K562 (cell line): Measurements from ENCODE around the gene LINC00305. TPM values are rescaled to one million over a fixed set of nuclear protein-coding genes. Genes with fewer than 3 reads are reported as not detected.

Source experiments
- CUX1 ChIP-seq: fragments of 200-800 bp; sonication (Bioruptor generic); IDR thresholded peaks from 2 replicates; pipeline ENCODE4 v1.6.1; 2016; ENCODE audit warnings: missing genetic modification characterization, missing compliant biosample characterization
- NCOA2 ChIP-seq, 2 experiments: fragments of 450-650 bp; IDR thresholded peaks; 2 replicates each; pipeline ENCODE4 v1.6.1; 2018; ENCODE audit warnings: mild to moderate bottlenecking in 2 of 2, moderate library complexity in 1 of 2; ENCODE audit not compliant: partially characterized antibody in 2 of 2
- PATZ1 ChIP-seq: fragments of 250-450 bp; sonication (Bioruptor Pico); IDR thresholded peaks from 2 replicates; pipeline ENCODE4 v1.5.0; 2020; ENCODE audit warnings: mild to moderate bottlenecking, borderline replicate concordance
- ZNF324 ChIP-seq: fragments of 250-450 bp; sonication (Bioruptor Pico); IDR thresholded peaks from 2 replicates; pipeline ENCODE4 v1.4.0; 2020; ENCODE audit warnings: mild to moderate bottlenecking
- ZNF696 ChIP-seq: fragments of 250-450 bp; sonication (Bioruptor Pico); conservative IDR thresholded peaks from 2 replicates; pipeline ENCODE4 v1.4.0; 2020; ENCODE audit warnings: mild to moderate bottlenecking, moderate library complexity
- ZNF766 ChIP-seq: fragments of 200-800 bp; sonication (Bioruptor generic); conservative IDR thresholded peaks from 2 replicates; pipeline ENCODE4 v1.6.1; 2016; ENCODE audit warnings: missing genetic modification characterization, missing compliant biosample characterization
- ZNF77 ChIP-seq: fragments of 250-450 bp; sonication (Bioruptor Pico); IDR thresholded peaks from 2 replicates; pipeline ENCODE4 v1.5.0; 2020
- polyA plus RNA-seq, 8 experiments: library from polyadenylated mRNA; depleted of rRNA in 4 of 8; stranded (reverse) in 5 of 8; unstranded in 3 of 8; fragments of >200 nt; fragmentation: Nextera tagmentation in 2 of 8; fragmentation: Illumina TruSeq in 1 of 8; extraction: Ambion mirVana in 2 of 8; extraction: Trizol in 1 of 8; gene quantifications; 2 replicates each; pipeline versions ENCODE4 v1.2.1 to v1.2.3, GENCODE V29; 2011 to 2014; ENCODE audit warnings: inconsistent platforms in 1 of 8, missing spikeins in 1 of 8
- total RNA-seq, 7 experiments: library from RNA; depleted of rRNA in 6 of 7; stranded (reverse); fragments of >200 nt in 6 of 7; fragmentation: Illumina TruSeq in 2 of 7; extraction: Trizol in 2 of 7; gene quantifications; 2 replicates each; pipeline versions ENCODE4 v1.2.1 to v1.2.3, GENCODE V29; 2011 to 2021; ENCODE audit warnings: low replicate concordance in 1 of 7

LINC00305 gene
- total and polyA plus RNA-seq, 9 of the 15 experiments (the other 6 are each of a cell fraction or from before 2014, with no cell fraction given): not detected

GRCh38 chr18:64164883-64165282 is 16.0 kb upstream of the LINC00305 start (continued):
- TF ChIP-seq PATZ1 (no peak), ZNF696 (CRISPR knock-in tag) (no peak), ZNF77 (no peak), ZNF766 (CRISPR knock-in tag) (no peak), NCOA2 (IDR thresholded peaks at IDR 0.05; ENCODE audit: partially characterized antibody in 2 of 2) (no peak), CUX1 (CRISPR knock-in tag) (no peak), ZNF324 (no peak)
